Stimulated activated naive CD8-positive, alpha-beta T cell treated with anti-CD3 and anti-CD28 coated beads, Interleukin-15, Interleukin-2, amounts not matched to agents 100 ng/mL and 50 ng/mL, for 24 hours (primary cell): Measurements from ENCODE around the gene TENM3.

Experiments
- H3K27ac Mint-ChIP-seq: one replicate; pipeline ENCODE4 v1.8.0; 2021; ENCODE audit warnings: mild to moderate bottlenecking, mixed read lengths
- H3K27me3 Mint-ChIP-seq: one replicate; pipeline ENCODE4 v1.8.0; 2021; ENCODE audit warnings: mixed read lengths
- H3K36me3 Mint-ChIP-seq: one replicate; pipeline ENCODE4 v1.8.0; 2021; ENCODE audit warnings: low read depth, mixed read lengths
- H3K4me1 Mint-ChIP-seq: one replicate; pipeline ENCODE4 v1.8.0; 2021; ENCODE audit warnings: low read depth, mixed read lengths
- H3K4me3 Mint-ChIP-seq: one replicate; pipeline ENCODE4 v1.8.0; 2021; ENCODE audit warnings: mild to moderate bottlenecking, mixed read lengths
- H3K9me3 Mint-ChIP-seq: one replicate; pipeline ENCODE4 v1.8.0; 2021; ENCODE audit warnings: mixed read lengths

Gene TENM3

DNA sequence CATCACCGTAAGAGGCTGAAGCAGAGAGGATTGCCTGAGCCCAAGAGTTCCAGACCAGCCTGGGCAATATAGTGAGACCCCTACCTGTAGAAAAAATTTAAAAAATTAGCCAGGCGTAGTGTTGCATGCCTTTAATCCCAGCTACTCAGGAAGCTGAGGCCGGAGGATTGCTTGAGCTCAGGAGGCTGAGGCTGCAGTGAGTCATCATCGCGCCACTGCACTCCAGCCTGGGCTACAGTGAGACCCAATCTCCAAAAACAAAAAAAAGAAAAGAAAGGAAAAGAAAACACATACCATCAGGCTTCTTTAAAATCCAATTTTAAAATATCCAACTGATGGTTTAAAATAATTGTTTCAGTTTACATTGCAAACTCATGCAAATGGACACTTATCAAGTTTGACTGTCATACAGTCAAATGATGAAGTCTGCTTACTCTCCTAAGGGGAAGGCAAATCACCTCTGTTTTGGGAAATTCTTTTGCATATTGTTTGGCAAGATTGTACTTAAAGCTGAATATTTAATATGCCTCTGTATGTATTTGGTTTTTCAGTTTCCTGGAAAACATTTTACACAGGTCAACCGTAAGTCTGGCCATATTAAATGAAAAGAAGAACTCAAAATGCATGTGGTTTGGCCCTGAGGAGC lies 23.7 kb upstream of the TENM3 start:
- Mint-ChIP-seq H3K4me1 (no peaks in the 10 kb centered on the region), H3K27me3 (no peaks in the 10 kb centered on the region), H3K36me3 (no peaks in the 10 kb centered on the region), H3K9me3 (no peaks in the 10 kb centered on the region), H3K27ac (no peak overlapping the region), H3K4me3 (no peak overlapping the region)

DNA sequence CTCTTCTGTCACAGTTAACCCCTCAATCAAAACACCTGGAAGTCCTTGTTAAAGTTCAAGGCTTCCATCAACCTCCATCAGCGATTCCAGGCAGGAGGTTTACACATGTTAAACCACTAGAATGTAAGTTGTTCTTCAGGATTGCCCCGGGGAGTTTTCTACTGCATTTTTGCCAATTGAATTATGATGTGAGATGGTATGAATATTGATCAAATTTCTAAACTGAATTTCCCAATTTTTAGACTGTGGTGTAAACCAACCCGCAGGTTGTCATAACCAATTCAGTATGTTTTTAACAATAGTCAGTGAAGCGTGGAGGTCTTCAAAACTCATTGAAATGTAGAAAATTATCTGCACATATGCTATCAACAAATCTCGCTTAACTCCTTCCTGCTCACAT lies 21.2 kb upstream of the TENM3 start:
- Mint-ChIP-seq H3K9me3 (no peaks in the 10 kb centered on the region), H3K27me3 (no peaks in the 10 kb centered on the region), H3K27ac (no peak overlapping the region), H3K4me3 (no peak overlapping the region), H3K4me1 (no peaks in the 10 kb centered on the region), H3K36me3 (no peaks in the 10 kb centered on the region)

DNA sequence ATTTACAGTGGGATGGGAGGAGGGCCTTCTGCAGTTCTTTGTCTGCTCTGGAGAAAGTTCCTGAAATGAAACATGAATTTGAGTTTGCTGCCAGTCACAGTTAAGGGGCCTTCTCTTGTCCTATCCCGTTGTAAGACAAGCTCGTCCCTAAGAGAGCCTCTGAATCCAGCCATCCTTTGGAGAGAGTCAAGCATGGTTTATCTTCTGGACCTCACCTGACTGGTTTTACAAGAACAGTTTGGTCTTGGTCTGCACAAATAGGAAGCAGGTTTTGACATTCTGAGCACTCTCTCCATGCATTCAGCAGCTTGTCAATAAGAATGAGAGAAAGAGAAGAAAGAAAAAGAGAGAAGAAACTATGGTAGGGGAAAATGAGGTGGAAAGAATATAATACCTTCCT lies 20.4 kb upstream of the TENM3 start:
- H3K27ac Mint-ChIP-seq = no peak overlapping the region
- H3K4me1 Mint-ChIP-seq = no peaks in the 10 kb centered on the region
- no peaks in the 10 kb centered on the region for H3K36me3 Mint-ChIP-seq
- H3K9me3 Mint-ChIP-seq = no peaks in the 10 kb centered on the region
- H3K27me3 Mint-ChIP-seq = no peaks in the 10 kb centered on the region
- no peak overlapping the region for H3K4me3 Mint-ChIP-seq

- no peaks in the 10 kb centered on the region for H3K9me3 Mint-ChIP-seq
- no peaks in the 10 kb centered on the region for H3K36me3 Mint-ChIP-seq
- no peak overlapping the region for H3K27ac Mint-ChIP-seq
- no peak overlapping the region for H3K4me3 Mint-ChIP-seq
- H3K4me1 Mint-ChIP-seq = no peaks in the 10 kb centered on the region
- H3K27me3 Mint-ChIP-seq = no peaks in the 10 kb centered on the region
Measured at GRCh38 chr4:182223708-182224107, 19.5 kb upstream of the TENM3 start.

GRCh38 chr4:182224192-182224850 lies 18.9 kb upstream of the TENM3 start:
- Mint-ChIP-seq H3K36me3 (no peaks in the 10 kb centered on the region), H3K27ac (no peak overlapping the region), H3K9me3 (no peaks in the 10 kb centered on the region)

DNA sequence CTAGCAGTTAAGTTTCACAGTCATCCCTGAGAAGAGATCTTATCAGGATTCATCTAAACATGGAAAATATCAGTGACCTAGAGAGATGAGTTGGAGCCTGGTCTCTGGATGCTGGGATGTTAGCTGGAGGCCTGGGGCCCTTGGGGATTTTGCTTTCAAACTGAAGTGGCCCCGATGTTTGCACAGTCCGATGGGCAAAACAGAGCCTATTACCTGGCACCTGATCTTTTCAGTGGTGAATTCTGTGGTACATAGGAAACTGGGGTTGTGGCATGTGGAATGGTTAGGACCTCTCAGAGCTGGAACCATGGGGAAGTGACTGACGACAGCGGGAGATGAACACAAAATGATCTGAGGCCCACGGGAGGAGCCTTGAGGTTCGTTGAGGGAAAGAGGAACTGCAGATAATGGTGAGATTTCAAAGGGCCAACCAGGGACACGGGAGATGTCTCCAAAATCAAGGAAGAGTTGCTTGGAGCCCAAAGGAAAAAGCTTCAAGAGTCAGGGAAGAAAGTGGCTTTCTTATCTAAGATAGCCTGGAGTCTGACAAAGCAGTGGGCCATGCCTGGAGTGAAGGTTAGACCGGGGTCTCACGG lies 17.8 kb upstream of the TENM3 start:
- Mint-ChIP-seq H3K27ac (no peak overlapping the region), H3K36me3 (no peaks in the 10 kb centered on the region), H3K9me3 (peaks cover 2% of the 10 kb centered on the region), H3K4me3 (no peak overlapping the region), H3K4me1 (no peaks in the 10 kb centered on the region), H3K27me3 (no peaks in the 10 kb centered on the region)

More at GRCh38 chr4:182224192-182224850, 18.9 kb upstream of the TENM3 start:
- Mint-ChIP-seq H3K27me3 (no peaks in the 10 kb centered on the region), H3K4me3 (no peak overlapping the region), H3K4me1 (no peaks in the 10 kb centered on the region)

GRCh38 chr4:182227611-182228010 lies 15.6 kb upstream of the TENM3 start:
- Mint-ChIP-seq H3K27me3 (no peaks in the 10 kb centered on the region), H3K9me3 (peaks cover 2% of the 10 kb centered on the region), H3K36me3 (no peaks in the 10 kb centered on the region), H3K27ac (no peak overlapping the region), H3K4me3 (no peak overlapping the region), H3K4me1 (no peaks in the 10 kb centered on the region)

GRCh38 chr4:182228991-182229577 lies 14.1 kb upstream of the TENM3 start:
- H3K27ac Mint-ChIP-seq = no peak overlapping the region

DNA sequence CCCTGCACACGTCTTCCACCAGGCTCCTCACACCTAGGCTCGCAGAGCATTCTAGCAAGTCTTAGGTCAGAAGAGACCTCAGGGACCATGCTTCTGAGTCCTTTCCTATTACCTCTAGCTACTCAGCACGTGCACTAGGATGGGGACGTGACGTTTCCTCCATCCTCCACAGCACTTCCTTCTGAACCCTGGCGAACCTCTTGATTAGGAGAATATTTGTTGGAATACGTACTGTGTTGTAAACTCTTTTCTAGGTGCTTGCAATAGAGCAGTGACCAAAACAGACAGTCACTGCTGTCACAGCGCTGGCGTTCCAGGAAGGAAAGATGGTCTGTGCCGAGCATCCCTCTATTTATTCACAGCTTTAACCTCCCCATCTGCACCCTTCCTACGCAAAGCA lies 12.9 kb upstream of the TENM3 start:
- H3K9me3 Mint-ChIP-seq = peaks cover 2% of the 10 kb centered on the region
- no peak overlapping the region for H3K27ac Mint-ChIP-seq
- no peaks in the 10 kb centered on the region for H3K36me3 Mint-ChIP-seq
- H3K27me3 Mint-ChIP-seq = no peaks in the 10 kb centered on the region
- no peak overlapping the region for H3K4me3 Mint-ChIP-seq
- H3K4me1 Mint-ChIP-seq = no peaks in the 10 kb centered on the region

More at GRCh38 chr4:182228991-182229577, 14.1 kb upstream of the TENM3 start:
- H3K4me3 Mint-ChIP-seq = no peak overlapping the region
- peaks cover 2% of the 10 kb centered on the region for H3K9me3 Mint-ChIP-seq
- no peaks in the 10 kb centered on the region for H3K4me1 Mint-ChIP-seq
- no peaks in the 10 kb centered on the region for H3K27me3 Mint-ChIP-seq
- H3K36me3 Mint-ChIP-seq = no peaks in the 10 kb centered on the region

- peaks cover 2% of the 10 kb centered on the region for H3K9me3 Mint-ChIP-seq
Measured at GRCh38 chr4:182231080-182231479, 12.1 kb upstream of the TENM3 start.

DNA sequence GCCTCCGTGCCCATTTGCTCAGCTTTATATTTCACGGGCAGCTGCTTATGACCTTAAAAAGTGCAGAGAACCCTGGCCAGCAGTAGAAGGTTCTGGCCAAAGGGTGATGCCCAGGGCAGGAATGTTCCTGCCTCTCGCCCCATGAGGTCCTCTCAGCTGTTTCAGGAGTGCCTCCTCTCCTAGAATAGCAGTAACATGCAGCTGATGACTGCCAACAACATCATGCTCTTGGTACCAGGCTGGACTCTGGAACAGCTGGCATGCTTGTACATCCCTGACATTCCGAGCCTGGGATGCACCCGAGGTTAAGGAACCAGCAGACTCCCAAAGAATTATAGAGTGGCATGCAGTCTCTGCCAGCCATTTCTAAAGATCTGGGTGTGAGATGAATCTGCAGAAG lies 11.7 kb upstream of the TENM3 start:
- Mint-ChIP-seq H3K4me3 (no peak overlapping the region), H3K36me3 (no peaks in the 10 kb centered on the region), H3K4me1 (no peaks in the 10 kb centered on the region), H3K27me3 (no peaks in the 10 kb centered on the region), H3K27ac (no peak overlapping the region), H3K9me3 (peaks cover 2% of the 10 kb centered on the region)

More at GRCh38 chr4:182231080-182231479, 12.1 kb upstream of the TENM3 start:
- Mint-ChIP-seq H3K4me3 (no peak overlapping the region), H3K36me3 (no peaks in the 10 kb centered on the region), H3K27ac (no peak overlapping the region), H3K27me3 (no peaks in the 10 kb centered on the region), H3K4me1 (no peaks in the 10 kb centered on the region)

- no peaks in the 10 kb centered on the region for H3K36me3 Mint-ChIP-seq
- no peaks in the 10 kb centered on the region for H3K4me1 Mint-ChIP-seq
- no peak overlapping the region for H3K4me3 Mint-ChIP-seq
- no peaks in the 10 kb centered on the region for H3K27me3 Mint-ChIP-seq
- peaks cover 2% of the 10 kb centered on the region for H3K9me3 Mint-ChIP-seq
- no peak overlapping the region for H3K27ac Mint-ChIP-seq
Measured at GRCh38 chr4:182233310-182234090, 9.7 kb upstream of the TENM3 start.

GRCh38 chr4:182235021-182235795 lies 8.0 kb upstream of the TENM3 start:
- no peaks in the 10 kb centered on the region for H3K27me3 Mint-ChIP-seq
- no peaks in the 10 kb centered on the region for H3K4me1 Mint-ChIP-seq
- no peaks in the 10 kb centered on the region for H3K9me3 Mint-ChIP-seq
- no peak overlapping the region for H3K27ac Mint-ChIP-seq
- no peak overlapping the region for H3K4me3 Mint-ChIP-seq
- no peaks in the 10 kb centered on the region for H3K36me3 Mint-ChIP-seq

DNA sequence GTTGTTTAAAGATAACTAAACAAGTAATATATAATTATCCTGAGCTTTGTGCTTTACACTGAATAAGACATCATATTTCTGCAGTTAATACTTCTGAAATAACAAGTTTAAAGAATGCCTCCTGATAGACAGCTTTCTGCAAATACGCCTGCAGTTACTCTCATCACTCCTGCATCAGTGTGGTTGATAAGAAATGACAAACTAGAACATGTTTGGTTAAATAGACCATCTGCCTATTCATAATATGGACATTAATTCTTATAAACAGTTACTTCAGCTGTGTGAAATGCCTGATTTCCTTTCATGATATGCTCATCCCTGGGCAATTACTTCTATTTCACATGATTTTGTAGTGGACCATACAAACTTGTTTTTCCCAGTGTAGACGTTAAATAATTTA lies 7.0 kb upstream of the TENM3 start:
- H3K4me1 Mint-ChIP-seq = no peaks in the 10 kb centered on the region
- H3K27ac Mint-ChIP-seq = no peak overlapping the region
- H3K36me3 Mint-ChIP-seq = no peaks in the 10 kb centered on the region
- H3K27me3 Mint-ChIP-seq = no peaks in the 10 kb centered on the region
- H3K4me3 Mint-ChIP-seq = no peak overlapping the region
- H3K9me3 Mint-ChIP-seq = no peaks in the 10 kb centered on the region
